GM20000 (cell line): ENCODE measurements around the gene FBXO2.
"Not testable (repeated sequence)": the region's sequence is repeated elsewhere in the genome, so short reads cannot be mapped to it uniquely, and the experiment has no call there.

Source experiments
- DNase-seq: peaks from one replicate; pipeline ENCODE4 v3.0.0; 2012; ENCODE audit warnings: low spot score
- TF ChIP-seq, protein P1 (sequence below): IDR thresholded peaks from 2 replicates; pipeline ENCODE4 v1.5.1; 2012; ENCODE audit warnings: mild to moderate bottlenecking, control low read depth; ENCODE audit errors: extremely low read depth, missing control alignments

FBXO2 gene

GRCh38 chr1:11613347-11613746 is 40.9 kb downstream of the FBXO2 start:
- no peak for DNase-seq
- TF ChIP-seq, protein P1, sequence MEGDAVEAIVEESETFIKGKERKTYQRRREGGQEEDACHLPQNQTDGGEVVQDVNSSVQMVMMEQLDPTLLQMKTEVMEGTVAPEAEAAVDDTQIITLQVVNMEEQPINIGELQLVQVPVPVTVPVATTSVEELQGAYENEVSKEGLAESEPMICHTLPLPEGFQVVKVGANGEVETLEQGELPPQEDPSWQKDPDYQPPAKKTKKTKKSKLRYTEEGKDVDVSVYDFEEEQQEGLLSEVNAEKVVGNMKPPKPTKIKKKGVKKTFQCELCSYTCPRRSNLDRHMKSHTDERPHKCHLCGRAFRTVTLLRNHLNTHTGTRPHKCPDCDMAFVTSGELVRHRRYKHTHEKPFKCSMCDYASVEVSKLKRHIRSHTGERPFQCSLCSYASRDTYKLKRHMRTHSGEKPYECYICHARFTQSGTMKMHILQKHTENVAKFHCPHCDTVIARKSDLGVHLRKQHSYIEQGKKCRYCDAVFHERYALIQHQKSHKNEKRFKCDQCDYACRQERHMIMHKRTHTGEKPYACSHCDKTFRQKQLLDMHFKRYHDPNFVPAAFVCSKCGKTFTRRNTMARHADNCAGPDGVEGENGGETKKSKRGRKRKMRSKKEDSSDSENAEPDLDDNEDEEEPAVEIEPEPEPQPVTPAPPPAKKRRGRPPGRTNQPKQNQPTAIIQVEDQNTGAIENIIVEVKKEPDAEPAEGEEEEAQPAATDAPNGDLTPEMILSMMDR, result no peak

GRCh38 chr1:11611638-11612327 is 42.4 kb downstream of the FBXO2 start:
- no peak for DNase-seq
- TF ChIP-seq, protein P1, result no peak

GRCh38 chr1:11610629-11611180 is 43.5 kb downstream of the FBXO2 start:
- DNase-seq, result no peak
- TF ChIP-seq, protein P1, result no peak

DNA sequence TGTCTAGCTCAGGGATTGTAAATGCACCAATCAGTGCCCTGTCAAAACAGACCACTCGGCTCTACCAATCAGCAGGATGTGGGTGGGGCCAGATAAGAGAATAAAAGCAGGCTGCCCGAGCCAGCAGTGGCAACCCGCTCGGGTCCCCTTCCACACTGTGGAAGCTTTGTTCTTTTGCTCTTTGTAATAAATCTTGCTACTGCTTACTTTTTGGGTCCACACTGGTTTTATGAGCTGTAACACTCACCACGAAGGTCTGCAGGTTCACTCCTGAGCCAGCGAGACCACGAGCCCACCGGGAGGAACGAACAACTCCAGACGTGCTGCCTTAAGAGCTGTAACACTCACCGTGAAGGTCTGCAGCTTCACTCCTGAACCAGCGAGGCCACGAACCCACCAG is 44.9 kb downstream of the FBXO2 start:
- DNase-seq, result not testable (repeated sequence)

GRCh38 chr1:11608596-11609130 is 45.6 kb downstream of the FBXO2 start:
- not testable (repeated sequence) for DNase-seq

DNA sequence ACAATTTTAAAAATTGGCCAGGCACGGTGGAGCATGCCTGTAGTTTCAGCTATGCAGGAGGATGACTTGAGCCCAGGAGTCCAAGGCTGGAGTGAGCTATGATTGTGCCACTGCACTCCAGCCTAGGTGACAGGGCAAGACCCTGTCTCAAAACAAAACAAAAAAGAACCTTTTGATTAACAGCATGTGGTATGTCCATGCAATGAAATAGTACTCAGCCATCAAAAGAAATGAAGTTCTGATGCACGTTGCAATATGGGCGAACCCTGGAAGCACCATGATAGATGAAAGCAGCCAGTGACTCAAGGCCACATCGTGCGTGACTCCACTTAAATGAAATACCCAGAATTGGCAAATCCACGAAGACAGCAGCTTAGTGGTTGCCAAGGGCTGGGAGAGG is 47.5 kb downstream of the FBXO2 start:
- no peak for DNase-seq
- TF ChIP-seq, protein P1, result no peak

DNA sequence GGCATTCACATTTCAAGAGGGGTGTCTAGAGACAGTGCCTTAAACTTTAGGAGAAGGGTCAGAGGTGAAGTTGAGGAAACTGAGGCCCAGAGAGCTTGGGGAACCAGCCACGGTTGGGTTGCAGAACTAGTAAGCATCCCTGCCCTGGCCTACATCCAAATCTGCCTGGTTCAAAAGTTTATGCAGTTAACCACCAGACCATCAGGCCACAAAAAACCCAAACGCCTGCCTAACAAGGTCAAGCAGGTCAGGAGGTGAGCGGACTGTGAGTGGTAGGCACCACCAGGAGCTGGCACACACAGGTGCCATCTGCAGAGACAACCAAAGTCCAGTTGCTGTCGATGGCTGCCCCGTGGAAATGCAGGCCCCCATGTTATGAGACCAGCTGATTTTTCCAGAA is 51.2 kb downstream of the FBXO2 start:
- DNase-seq, result no peak
- TF ChIP-seq, protein P1, result no peak

GRCh38 chr1:11602424-11602823 is 51.8 kb downstream of the FBXO2 start:
- TF ChIP-seq, protein P1, result no peak
- DNase-seq, result no peak
